Progenitor cell of endocrine pancreas (in vitro differentiated cells): ENCODE data around the gene ITPR3. TPM values are rescaled to one million over a fixed set of nuclear protein-coding genes. Genes with fewer than 3 reads are reported as not detected.

Experiments used
- DNase-seq: peaks from one replicate; pipeline ENCODE4 v3.0.0; 2021; ENCODE audit warnings: low spot score; ENCODE audit not compliant: unreplicated experiment
- H3K27ac Mint-ChIP-seq: 2 replicates; pipeline ENCODE4 v1.8.0; 2021; ENCODE audit warnings: mild to moderate bottlenecking, moderate library complexity, mixed read lengths
- H3K27me3 Mint-ChIP-seq: 2 replicates; pipeline ENCODE4 v1.8.0; 2021; ENCODE audit warnings: mixed read lengths
- H3K36me3 Mint-ChIP-seq: 2 replicates; pipeline ENCODE4 v1.8.0; 2022; ENCODE audit warnings: mixed read lengths; ENCODE audit not compliant: insufficient read depth
- H3K4me1 Mint-ChIP-seq: 2 replicates; pipeline ENCODE4 v1.8.0; 2021; ENCODE audit warnings: low read depth, mixed read lengths
- H3K4me3 Mint-ChIP-seq: 2 replicates; pipeline ENCODE4 v1.8.0; 2021; ENCODE audit warnings: low read depth, mild to moderate bottlenecking, moderate library complexity, mixed read lengths
- H3K9me3 Mint-ChIP-seq: 2 replicates; pipeline ENCODE4 v1.8.0; 2021; ENCODE audit warnings: low read depth, mixed read lengths
- total RNA-seq: library from RNA; stranded (reverse); gene quantifications from 2 replicates; pipeline ENCODE4 v1.2.1, GENCODE V29; 2021
- TF ChIP-seq, protein P1 (sequence below): fragments of 200-600 bp; sonication (generic); IDR thresholded peaks from one replicate; pipeline ENCODE4 v1.5.0; 2021; ENCODE audit warnings: antibody characterized with exemption, mild to moderate bottlenecking; ENCODE audit not compliant: unreplicated experiment

ITPR3 gene
- total RNA-seq, 1 donor from 2014 or later = 28.3 TPM

DNA sequence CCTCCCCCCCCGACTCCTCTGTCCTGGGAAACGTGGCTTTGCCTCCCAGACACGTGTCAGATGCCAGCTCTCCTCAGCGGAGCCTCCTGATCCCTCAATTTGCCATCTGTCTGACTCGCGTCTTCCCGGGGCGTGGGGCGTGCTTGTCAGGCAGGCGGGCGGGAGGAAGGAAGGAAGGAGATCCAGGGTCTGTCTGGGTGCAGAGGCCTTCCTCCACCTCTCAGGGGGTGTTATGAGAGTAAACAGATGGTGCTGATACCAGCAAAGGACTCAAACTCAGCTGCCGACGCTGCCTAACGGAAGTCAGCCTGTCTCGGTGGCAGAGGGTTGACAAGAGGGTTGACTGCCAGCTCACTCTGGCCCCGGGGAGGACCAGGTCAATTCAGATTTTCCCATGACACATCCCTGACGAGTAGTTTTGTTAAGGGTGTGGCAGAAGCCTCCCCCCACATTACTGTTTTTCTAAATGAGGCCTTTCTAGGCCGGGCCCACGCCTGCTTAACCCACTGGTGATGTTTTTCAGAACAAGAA is 73.3 kb downstream of the ITPR3 start:
- no peaks in the 10 kb centered on the region for H3K9me3 Mint-ChIP-seq
- no peaks in the 10 kb centered on the region for H3K27me3 Mint-ChIP-seq
- TF ChIP-seq, protein P1, sequence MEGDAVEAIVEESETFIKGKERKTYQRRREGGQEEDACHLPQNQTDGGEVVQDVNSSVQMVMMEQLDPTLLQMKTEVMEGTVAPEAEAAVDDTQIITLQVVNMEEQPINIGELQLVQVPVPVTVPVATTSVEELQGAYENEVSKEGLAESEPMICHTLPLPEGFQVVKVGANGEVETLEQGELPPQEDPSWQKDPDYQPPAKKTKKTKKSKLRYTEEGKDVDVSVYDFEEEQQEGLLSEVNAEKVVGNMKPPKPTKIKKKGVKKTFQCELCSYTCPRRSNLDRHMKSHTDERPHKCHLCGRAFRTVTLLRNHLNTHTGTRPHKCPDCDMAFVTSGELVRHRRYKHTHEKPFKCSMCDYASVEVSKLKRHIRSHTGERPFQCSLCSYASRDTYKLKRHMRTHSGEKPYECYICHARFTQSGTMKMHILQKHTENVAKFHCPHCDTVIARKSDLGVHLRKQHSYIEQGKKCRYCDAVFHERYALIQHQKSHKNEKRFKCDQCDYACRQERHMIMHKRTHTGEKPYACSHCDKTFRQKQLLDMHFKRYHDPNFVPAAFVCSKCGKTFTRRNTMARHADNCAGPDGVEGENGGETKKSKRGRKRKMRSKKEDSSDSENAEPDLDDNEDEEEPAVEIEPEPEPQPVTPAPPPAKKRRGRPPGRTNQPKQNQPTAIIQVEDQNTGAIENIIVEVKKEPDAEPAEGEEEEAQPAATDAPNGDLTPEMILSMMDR = no peak
- peaks cover 7% of the 10 kb centered on the region for H3K36me3 Mint-ChIP-seq
- H3K27ac Mint-ChIP-seq = peak overlapping the region; percentile 64
- no peak overlapping the region for H3K4me3 Mint-ChIP-seq
- peaks cover 10% of the 10 kb centered on the region for H3K4me1 Mint-ChIP-seq
- no peak for DNase-seq

DNA sequence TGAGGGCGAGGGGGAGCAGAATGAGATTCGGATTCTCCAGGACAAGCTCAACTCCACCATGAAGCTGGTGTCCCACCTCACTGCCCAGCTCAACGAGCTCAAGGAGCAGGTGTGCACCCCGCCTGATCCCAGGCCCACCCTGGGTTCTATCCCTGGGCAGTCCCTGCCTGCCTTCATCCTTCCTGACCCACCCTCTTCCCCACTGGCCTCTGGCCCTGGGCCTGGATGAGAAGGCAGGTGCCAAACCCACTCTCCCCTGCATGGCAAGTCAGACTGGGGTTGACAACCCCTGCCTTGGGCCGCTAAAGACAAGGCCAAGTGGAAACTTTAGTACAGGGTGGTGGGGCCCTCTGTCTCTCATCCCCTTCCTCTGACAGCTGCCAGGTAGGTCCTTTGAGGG is 73.9 kb downstream of the ITPR3 start:
- TF ChIP-seq, protein P1 = no peak

DNA sequence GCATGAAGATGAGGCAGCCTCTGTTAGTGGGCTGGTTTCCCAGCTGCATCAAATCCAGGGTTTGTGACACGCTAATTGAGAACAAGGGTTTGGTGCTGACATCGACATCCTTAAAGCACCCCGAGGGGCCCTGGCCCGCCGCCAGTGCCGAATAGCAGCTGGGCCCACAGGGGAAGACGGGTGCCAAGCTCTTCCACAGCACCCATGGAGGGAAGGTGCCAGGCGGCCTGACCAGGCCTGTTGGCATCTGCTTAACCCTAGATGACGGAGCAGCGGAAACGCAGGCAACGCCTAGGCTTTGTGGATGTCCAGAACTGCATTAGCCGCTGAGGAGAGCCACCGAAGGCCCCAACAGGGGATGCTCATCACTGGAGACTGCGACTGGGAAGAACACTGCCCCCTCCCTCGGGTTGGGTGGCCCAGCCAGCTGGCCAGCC is 74.3 kb downstream of the ITPR3 start:
- TF ChIP-seq, protein P1 = no peak
- no peaks in the 10 kb centered on the region for H3K9me3 Mint-ChIP-seq
- no peak for DNase-seq
- peaks cover 11% of the 10 kb centered on the region for H3K4me1 Mint-ChIP-seq
- H3K27ac Mint-ChIP-seq = no peak overlapping the region
- H3K4me3 Mint-ChIP-seq = no peak overlapping the region
- peaks cover 7% of the 10 kb centered on the region for H3K36me3 Mint-ChIP-seq
- H3K27me3 Mint-ChIP-seq = no peaks in the 10 kb centered on the region

More for the DNA sequence above, 73.9 kb downstream of the ITPR3 start:
- peaks cover 10% of the 10 kb centered on the region for H3K4me1 Mint-ChIP-seq
- H3K36me3 Mint-ChIP-seq = peaks cover 7% of the 10 kb centered on the region
- H3K9me3 Mint-ChIP-seq = no peaks in the 10 kb centered on the region
- H3K27me3 Mint-ChIP-seq = no peaks in the 10 kb centered on the region
- no peak overlapping the region for H3K4me3 Mint-ChIP-seq
- DNase-seq = no peak
- H3K27ac Mint-ChIP-seq = no peak overlapping the region

DNA sequence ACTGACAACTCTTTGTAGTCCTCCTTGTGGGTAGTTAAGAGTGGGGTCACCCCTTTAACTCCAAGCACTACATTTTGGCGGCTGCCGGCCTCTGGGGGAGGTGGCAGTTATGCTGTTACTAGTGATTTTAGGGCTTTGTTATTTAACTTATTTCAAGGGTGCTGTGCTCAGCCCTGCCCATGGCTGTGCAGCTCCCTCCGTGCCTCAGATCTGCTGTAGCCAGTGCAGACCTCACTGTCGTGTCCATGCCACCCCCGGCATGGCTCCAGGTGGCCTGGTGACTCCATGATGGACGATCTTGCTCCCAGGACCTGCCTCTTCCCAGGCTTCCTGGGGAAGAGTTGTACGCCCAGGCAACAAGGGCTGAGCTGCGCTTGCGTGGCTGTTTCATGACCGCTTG is 75.0 kb downstream of the ITPR3 start:
- Mint-ChIP-seq H3K27me3 (no peaks in the 10 kb centered on the region), H3K27ac (no peak overlapping the region), H3K9me3 (no peaks in the 10 kb centered on the region), H3K36me3 (peaks cover 7% of the 10 kb centered on the region), H3K4me3 (no peak overlapping the region), H3K4me1 (peaks cover 11% of the 10 kb centered on the region)
- no peak for DNase-seq
- TF ChIP-seq, protein P1 = no peak

DNA sequence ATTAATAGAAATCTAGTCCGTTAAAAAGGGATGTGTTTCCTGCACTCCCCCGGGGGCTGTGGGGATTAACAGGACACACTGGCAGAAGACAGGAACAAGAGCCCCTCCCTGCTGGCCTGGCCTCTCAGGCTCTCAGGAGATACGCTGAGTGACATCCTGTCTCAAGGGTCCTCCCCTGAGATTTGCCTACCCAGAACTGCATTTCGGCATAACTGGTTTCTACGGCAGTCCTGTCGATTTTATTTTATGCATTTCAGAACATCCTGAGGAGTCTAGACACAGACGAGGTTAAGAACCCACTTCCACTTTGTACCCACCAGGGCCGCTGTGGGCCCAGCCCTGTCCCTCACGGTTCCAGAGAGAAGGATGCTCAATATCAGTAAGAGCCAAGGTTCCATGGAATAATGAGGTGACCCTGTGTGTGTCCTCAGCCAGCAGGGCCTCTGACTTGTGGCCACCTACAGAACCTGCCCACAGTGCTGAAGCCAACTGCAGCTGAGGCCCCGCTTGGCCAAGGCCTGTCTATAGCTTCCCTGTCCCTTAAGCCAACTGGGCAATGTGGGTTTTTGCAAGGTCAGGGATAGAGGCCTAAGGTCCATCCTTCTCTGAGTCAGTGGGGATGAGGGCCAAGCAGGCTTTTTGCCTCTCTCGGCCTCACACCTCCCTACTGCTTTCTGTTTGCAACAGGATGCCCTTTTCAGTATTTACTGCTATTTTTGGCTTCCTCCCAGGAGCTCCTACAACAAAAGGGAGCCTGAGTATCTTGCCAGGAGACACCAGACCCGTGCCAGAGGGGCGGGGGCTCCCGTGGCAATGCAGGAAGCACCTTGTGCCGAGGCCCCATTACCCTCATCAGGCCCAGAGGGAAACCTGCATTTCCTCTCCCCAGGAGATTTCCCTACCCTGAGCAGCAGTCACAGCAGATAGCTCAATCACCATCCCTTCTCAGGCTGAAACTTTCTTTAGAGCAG is 75.7 kb downstream of the ITPR3 start:
- H3K9me3 Mint-ChIP-seq = no peaks in the 10 kb centered on the region
- DNase-seq = no peak
- no peaks in the 10 kb centered on the region for H3K27me3 Mint-ChIP-seq
- no peak overlapping the region for H3K27ac Mint-ChIP-seq
- TF ChIP-seq, protein P1 = no peak
- H3K36me3 Mint-ChIP-seq = peaks cover 6% of the 10 kb centered on the region
- H3K4me1 Mint-ChIP-seq = peaks cover 11% of the 10 kb centered on the region
- H3K4me3 Mint-ChIP-seq = no peak overlapping the region
